Sigmoid colon (tissue), 7 donors: ENCODE measurements around the gene COL4A4. TPM values are rescaled to one million over a fixed set of nuclear protein-coding genes. Genes with fewer than 3 reads are reported as not detected.
A peak's percentile ranks its signal among the peaks of the same experiment; 100 is the strongest.

Experiments used
- DNase-seq: peaks from one replicate; pipeline ENCODE4 v3.0.0-alpha.2; 2019
- H3K27ac ChIP-seq, 4 donors: fragments of 200-600 bp; sonication (generic); one replicate each; pipeline ENCODE4 v1.5.1; 2016 to 2019; ENCODE audit warnings: mild to moderate bottlenecking in 1 of 4
- H3K27me3 ChIP-seq, 3 donors: fragments of 200-600 bp; sonication (generic); one replicate each; pipeline ENCODE4 v1.5.1; 2019; ENCODE audit warnings: mild to moderate bottlenecking in 1 of 3
- H3K36me3 ChIP-seq, 4 donors: fragments of 200-600 bp; sonication (generic); one replicate each; pipeline ENCODE4 v1.5.1; 2016 to 2019
- H3K4me1 ChIP-seq, 4 donors: fragments of 200-600 bp; sonication (generic); one replicate each; pipeline ENCODE4 v1.5.1; 2017 to 2019
- H3K4me3 ChIP-seq, 4 donors: fragments of 200-600 bp; sonication (generic); one replicate each; pipeline ENCODE4 v1.5.1; 2017 to 2019; ENCODE audit warnings: mild to moderate bottlenecking in 2 of 4, moderate library complexity in 1 of 4
- H3K9me3 ChIP-seq, 4 donors: fragments of 200-600 bp in 3 of 4; sonication (generic) in 3 of 4; one replicate each; pipeline versions ENCODE4 v1.5.1 to v1.6.1; 2013 to 2019
- CTCF ChIP-seq, 4 experiments: fragments of 450-650 bp in 3 of 4; fragments of 200-600 bp in 1 of 4; IDR thresholded peaks; one replicate each; pipeline ENCODE4 v1.5.1; 2016 to 2019; ENCODE audit warnings: antibody characterized with exemption in 4 of 4, mild to moderate bottlenecking in 3 of 4, moderate library complexity in 2 of 4
- EP300 ChIP-seq, 4 donors: sonication (generic); formaldehyde crosslinking; IDR thresholded peaks; one replicate each; pipeline ENCODE4 v1.6.1; 2017; ENCODE audit warnings: antibody characterized with exemption in 4 of 4
- POLR2A ChIP-seq, 2 donors: fragments of 450-650 bp; IDR thresholded peaks; one replicate each; pipeline ENCODE4 v1.6.1; 2016; ENCODE audit warnings: antibody characterized with exemption in 2 of 2, mild to moderate bottlenecking in 2 of 2, moderate library complexity in 2 of 2
- POLR2AphosphoS5 ChIP-seq, 4 donors: sonication (generic); formaldehyde crosslinking; IDR thresholded peaks; one replicate each; pipeline ENCODE4 v1.6.1; 2017; ENCODE audit warnings: antibody characterized with exemption in 4 of 4
- WGBS, 2 donors: extraction: QIAGEN DNeasy Blood & Tissue Kit; methylation state at CpG; one replicate each; pipeline ENCODE4 v1.1.7; 2013; 5-methylcytosine and 5-hydroxymethylcytosine counted together
- intact Hi-C: fragments of 100-400 bp; cut with DNase I; formaldehyde crosslinking; loops from one replicate; pipeline ENCODE4 v1.15.1; 2023
- polyA plus RNA-seq, 3 donors: library from polyadenylated mRNA; stranded (reverse); fragments of 200-250 nt; gene quantifications; one replicate each; pipeline ENCODE4 v1.2.3, GENCODE V29; 2013
- total RNA-seq, 4 donors: library from RNA; depleted of rRNA; stranded (reverse); fragments of >200 nt; gene quantifications; one replicate each; pipeline ENCODE4 v1.1.0, GENCODE V29; 2016
- donor health status: healthy with polysubstance abuse.
- donor health status: Bipolar disorder and iron deficiency.
- donor health status: healthy.

COL4A4 gene
- total and polyA plus RNA-seq, 7 donors = 0.49 to 1.6 (median 1.2) TPM; not detected in 2

GRCh38 chr2:227164763-227165291 lies 822 bp upstream of the COL4A4 start:
- intact Hi-C loops = no loop called here
- H3K4me1 ChIP-seq = peaks cover 0 to 19% (median 17%) of the 10 kb centered on the region in 4 donors
- peak overlapping the region in 1 of 4 donors; percentile 49 for H3K27ac ChIP-seq
- TF ChIP-seq EP300 (IDR thresholded peaks at IDR 0.05) = no peak
- TF ChIP-seq POLR2AphosphoS5 (IDR thresholded peaks at IDR 0.05) = no peak
- no peak for TF ChIP-seq POLR2A (IDR thresholded peaks at IDR 0.05)
- TF ChIP-seq CTCF (IDR thresholded peaks at IDR 0.05) = no peak
- peak overlapping the region; percentile 8 to 50 (median 38) for H3K4me3 ChIP-seq
- no peak for DNase-seq
- peaks cover 15 to 55% (median 20%) of the 10 kb centered on the region in 3 donors for H3K27me3 ChIP-seq
- H3K9me3 ChIP-seq = peaks cover 0 to 3% (median 0%) of the 10 kb centered on the region in 4 donors
- H3K36me3 ChIP-seq = no peaks in the 10 kb centered on the region
- WGBS, 2 donors = 1 to 3% methylated on average over 38 of the region's 38 CpGs

DNA sequence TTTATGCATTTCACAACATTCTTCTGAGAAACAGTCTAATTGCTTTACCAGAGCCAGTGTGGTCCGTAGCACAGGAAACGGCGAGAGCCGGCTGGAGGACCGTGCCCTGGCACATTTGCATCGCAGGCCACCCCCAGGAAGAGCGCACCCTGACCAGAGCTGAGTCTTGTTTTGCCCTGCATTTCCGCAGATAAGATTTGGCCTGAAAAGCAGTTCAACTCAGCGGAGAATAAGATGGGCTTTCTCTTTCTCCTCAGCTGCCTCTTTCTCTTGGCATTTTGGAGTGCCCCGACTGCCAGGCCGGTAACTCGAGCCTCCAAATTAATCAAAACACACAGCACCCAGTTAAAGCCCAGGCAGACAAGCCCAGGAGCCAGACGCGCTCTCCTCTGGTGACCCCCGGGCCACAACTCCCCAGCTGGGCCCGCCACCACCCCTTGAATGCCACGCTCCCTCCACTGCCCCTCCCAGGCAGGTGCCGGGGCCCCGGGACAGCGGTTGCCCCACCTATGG lies 464 bp downstream of the COL4A4 start:
- DNase-seq = no peak
- TF ChIP-seq POLR2A (IDR thresholded peaks at IDR 0.05) = no peak
- no peak for TF ChIP-seq EP300 (IDR thresholded peaks at IDR 0.05)
- TF ChIP-seq CTCF (IDR thresholded peaks at IDR 0.05) = no peak
- Histone ChIP-seq H3K27me3 (peaks cover 15 to 55% (median 20%) of the 10 kb centered on the region in 3 donors), H3K4me3 (peak overlapping the region; percentile 8 to 50 (median 38)), H3K9me3 (peaks cover 0 to 3% (median 0%) of the 10 kb centered on the region in 4 donors), H3K36me3 (no peaks in the 10 kb centered on the region), H3K27ac (peak overlapping the region in 1 of 4 donors; percentile 49), H3K4me1 (peaks cover 0 to 19% (median 17%) of the 10 kb centered on the region in 4 donors)
- 1 to 2% methylated on average over 20 of the region's 20 CpGs for WGBS, 2 donors
- intact Hi-C loops = no loop called here

GRCh38 chr2:227161947-227162346 lies 2.1 kb downstream of the COL4A4 start:
- no peak for TF ChIP-seq CTCF (IDR thresholded peaks at IDR 0.05)
- no peak for TF ChIP-seq POLR2A (IDR thresholded peaks at IDR 0.05)
- DNase-seq = no peak
- no peaks in the 10 kb centered on the region for H3K36me3 ChIP-seq
- peaks cover 0 to under 1% (median 0%) of the 10 kb centered on the region in 4 donors for H3K9me3 ChIP-seq
- no peak overlapping the region for H3K27ac ChIP-seq
- H3K27me3 ChIP-seq = peaks cover 15 to 55% (median 20%) of the 10 kb centered on the region in 3 donors
- no peak overlapping the region for H3K4me3 ChIP-seq
- intact Hi-C loops = no loop called here
- peaks cover 0 to 19% (median 17%) of the 10 kb centered on the region in 4 donors for H3K4me1 ChIP-seq

DNA sequence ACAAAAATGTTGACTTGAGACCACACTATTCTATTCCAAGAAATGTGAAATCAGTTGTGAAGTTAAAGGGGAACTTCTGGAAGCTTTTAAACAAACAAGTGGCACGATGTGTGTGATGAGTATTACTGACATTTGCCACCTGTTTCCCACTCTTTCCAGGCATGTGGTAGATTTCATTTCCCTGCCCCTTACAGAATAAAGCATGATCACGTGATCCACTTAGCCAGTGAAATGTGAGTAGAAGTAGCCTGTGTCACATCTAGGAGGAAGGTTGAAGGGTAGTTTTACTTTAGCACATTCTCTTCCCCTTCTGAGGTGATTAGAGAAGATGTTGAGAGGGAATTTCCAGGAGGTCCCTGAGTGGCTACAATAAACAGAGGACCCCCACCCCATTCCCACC lies 3.8 kb downstream of the COL4A4 start:
- 64 to 65% methylated on average over 2 of the region's 2 CpGs for WGBS, 2 donors
- Histone ChIP-seq H3K27me3 (peaks cover 14 to 45% (median 19%) of the 10 kb centered on the region in 3 donors), H3K4me1 (peaks cover 0 to 19% (median 17%) of the 10 kb centered on the region in 4 donors), H3K36me3 (no peaks in the 10 kb centered on the region), H3K27ac (no peak overlapping the region), H3K9me3 (no peaks in the 10 kb centered on the region), H3K4me3 (no peak overlapping the region)
- DNase-seq = no peak
- TF ChIP-seq POLR2A (IDR thresholded peaks at IDR 0.05) (no peak), POLR2AphosphoS5 (IDR thresholded peaks at IDR 0.05) (no peak), CTCF (IDR thresholded peaks at IDR 0.05) (no peak), EP300 (IDR thresholded peaks at IDR 0.05) (no peak)
- intact Hi-C loops = no loop called here
